Measurements from ENCODE around the gene RMI2.

GRCh38 chr16:11300560-11300892, 44.7 kb upstream of the RMI2 start:
- TF ChIP-seq PBX3 (IDR thresholded peaks at IDR 0.05) (no peak), EP300 (IDR thresholded peaks at IDR 0.05) (no peak), CTCF (IDR thresholded peaks at IDR 0.05) (no peak), KDM1A (IDR thresholded peaks at IDR 0.05; ENCODE audit: low read depth) (no peak), POLR2A (IDR thresholded peaks at IDR 0.05; ENCODE audit: low read length) (no peak)
